NCI-H446 treated with DMSO at 0.1 percent for 48 hours (cell line): ENCODE data around the gene CRYBA2.

Experiments
- DNase-seq: peaks from one replicate; lab custom pipeline; 2025; lab: John Stamatoyannopoulos, UW

CRYBA2 gene

DNA sequence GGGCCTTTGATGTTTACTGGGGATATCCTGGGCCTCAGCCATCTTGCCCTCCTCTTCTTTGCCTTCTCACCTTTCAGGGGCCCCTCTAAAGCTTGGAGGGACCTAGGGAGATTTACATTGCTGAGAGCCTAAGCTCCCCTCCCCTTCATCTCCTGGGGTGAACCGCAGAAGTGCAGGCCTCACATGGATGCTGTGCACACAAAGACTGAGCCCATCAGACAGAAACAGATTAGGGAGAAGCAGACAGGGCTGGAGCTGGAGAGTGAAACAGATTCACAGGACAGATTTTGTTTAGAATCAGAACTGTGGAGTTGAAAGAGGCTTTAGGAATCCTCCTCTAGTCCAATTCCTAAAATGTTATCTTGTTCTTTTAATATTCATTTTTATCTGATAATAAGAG, 37.2 kb downstream of the CRYBA2 start:
- DNase-seq = no peak

GRCh38 chr2:218954541-218955300, 38.5 kb downstream of the CRYBA2 start:
- no peak for DNase-seq

GRCh38 chr2:218953366-218953954, 39.8 kb downstream of the CRYBA2 start:
- DNase-seq = no peak

GRCh38 chr2:218952160-218952559, 41.1 kb downstream of the CRYBA2 start:
- no peak for DNase-seq

DNA sequence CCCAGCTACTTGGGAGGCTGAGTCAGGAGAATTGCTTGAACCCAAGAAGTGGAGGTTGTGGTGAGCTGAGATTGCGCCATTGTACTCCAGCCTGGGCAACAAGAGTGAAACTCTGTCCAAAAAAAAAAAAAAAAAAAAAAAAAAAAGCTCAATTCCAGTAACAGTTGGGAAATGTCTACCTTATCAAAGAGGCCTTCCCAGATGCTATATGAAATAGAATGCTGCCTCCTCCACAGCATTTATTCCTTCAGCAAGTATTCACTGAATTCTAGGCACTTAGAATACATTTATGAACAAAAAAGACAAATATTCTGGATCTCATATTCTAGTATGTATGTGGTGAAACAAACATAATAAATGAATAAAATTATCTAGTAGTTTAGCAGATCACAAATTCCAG, 46.6 kb downstream of the CRYBA2 start:
- DNase-seq = no peak

DNA sequence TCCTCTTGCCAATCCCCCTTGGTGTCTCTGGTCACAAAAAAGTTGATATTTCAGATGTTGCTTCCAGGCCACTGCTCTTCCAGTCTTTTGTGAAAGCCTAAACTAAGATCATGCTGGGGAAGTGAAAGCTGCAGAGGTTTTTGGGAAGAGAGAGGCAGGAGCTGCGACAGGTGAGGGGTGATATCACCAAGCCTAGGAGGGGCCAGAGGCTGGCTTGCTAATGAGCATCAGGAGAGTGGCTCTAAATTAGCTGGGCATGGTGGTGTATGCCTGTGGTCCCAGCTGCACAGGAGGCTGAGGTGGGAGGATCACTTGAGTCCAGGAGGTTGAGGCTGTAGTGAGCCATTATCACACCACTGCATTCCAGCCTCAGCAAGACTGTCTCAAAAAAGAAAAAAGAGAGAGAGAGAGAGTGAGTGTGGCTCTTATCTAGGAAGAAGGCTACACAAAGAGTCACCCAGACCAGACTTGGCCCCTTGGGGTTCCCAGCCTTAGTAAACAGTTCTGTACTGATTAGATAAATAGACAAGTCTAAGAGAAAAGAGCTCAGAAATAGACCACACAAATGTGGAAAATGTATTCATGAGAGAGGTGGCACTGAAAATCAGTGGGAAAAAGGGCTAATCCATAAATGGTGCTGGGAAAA, 48.3 kb downstream of the CRYBA2 start:
- no peak for DNase-seq
